K562 (cell line): ENCODE measurements around the gene OR7D2. TPM values are rescaled to one million over a fixed set of nuclear protein-coding genes. Genes with fewer than 3 reads are reported as not detected.

Experiments used
- ATAC-seq: fragments of 200-7000 bp; cut with Tn5 transposase; 3 replicates; pipeline ENCODE4 v1.9.1; 2020; ENCODE audit warnings: moderate library complexity
- BruUV-seq: library from RNA; stranded (reverse); fragments of 400-500 nt; replicated peaks from 2 replicates; lab custom pipeline; 2021; lab: Mats Ljungman, UMichigan
- CTCF ChIA-PET: fragments of 300-600 bp; formaldehyde crosslinking; extraction: SDS; loops from one replicate; lab custom pipeline; 2021; ENCODE audit warnings: low intra/inter-chr PET ratio; lab: Yijun Ruan, JAX
- POLR2A ChIA-PET: fragments of 300-600, 350-650 bp; sonication (Branson Sonifier 250); formaldehyde crosslinking; extraction: SDS; loops from one replicate; lab custom pipeline; 2021; ENCODE audit warnings: antibody characterized with exemption, inconsistent platforms; lab: Yijun Ruan, JAX
- DNase-seq, 4 experiments: peaks; one replicate each; pipeline versions ENCODE4 v3.0.0 to v3.0.0-alpha.2; 2011 to 2018; ENCODE audit warnings: low spot score in 3 of 4, mixed read lengths in 3 of 4; ENCODE audit errors: extremely low read depth in 1 of 4
- FAIRE-seq: peaks from 2 replicates; lab custom pipeline; 2011; peaks lifted over from hg19 to GRCh38; lab: Jason Lieb, UNC
- H2AFZ ChIP-seq: 2 replicates; pipeline ENCODE4 v1.6.0; 2011; ENCODE audit warnings: low read depth, low read length, control low read depth, inconsistent platforms
- H3K27ac ChIP-seq: fragments of 200-600 bp; 3 replicates; pipeline ENCODE4 v1.8.0; 2011; ENCODE audit warnings: low read depth, mild to moderate bottlenecking, control low read depth, inconsistent platforms, low read length, moderate library complexity, mixed read lengths; ENCODE audit errors: extremely low read depth
- H3K27me3 ChIP-seq, 2 experiments: fragments of 300-600 bp in 1 of 2; 2 replicates in 1 of 2; 3 replicates in 1 of 2; pipeline versions ENCODE4 v1.6.0 to v1.8.0; 2011; ENCODE audit warnings: inconsistent platforms in 2 of 2, low read length in 2 of 2, mild to moderate bottlenecking in 1 of 2, mixed read lengths in 1 of 2, moderate library complexity in 1 of 2; ENCODE audit not compliant: control insufficient read depth in 2 of 2, insufficient read depth in 2 of 2
- H3K36me3 ChIP-seq: fragments of 300-600 bp; 3 replicates; pipeline ENCODE4 v1.8.0; 2011; ENCODE audit warnings: mild to moderate bottlenecking, low read length, inconsistent platforms; ENCODE audit not compliant: control insufficient read depth, insufficient read depth
- H3K4me1 ChIP-seq, 2 experiments: fragments of 200-600 bp in 1 of 2; replicated peaks in 1 of 2; 2 replicates in 1 of 2; 3 replicates in 1 of 2; pipeline versions ENCODE4 v1.5.1 to v1.8.0; 2011; ENCODE audit warnings: inconsistent platforms in 2 of 2, low read length in 2 of 2, mild to moderate bottlenecking in 1 of 2, mixed read lengths in 1 of 2, moderate library complexity in 1 of 2; ENCODE audit not compliant: control insufficient read depth in 2 of 2, insufficient read depth in 2 of 2
- H3K4me2 ChIP-seq: 2 replicates; pipeline ENCODE4 v1.6.1; 2011; ENCODE audit warnings: low read length, control low read depth, inconsistent platforms, mixed read lengths; ENCODE audit not compliant: insufficient read depth
- H3K4me3 ChIP-seq: fragments of 200-600 bp; sonication (generic), shearing (Covaris generic); 2 replicates; pipeline ENCODE4 v1.5.1; 2016; ENCODE audit warnings: control low read depth, inconsistent platforms
- H3K79me2 ChIP-seq: fragments of 200-600 bp; 3 replicates; pipeline ENCODE4 v1.8.0; 2011; ENCODE audit warnings: low read length, inconsistent platforms; ENCODE audit not compliant: control insufficient read depth, insufficient read depth
- H3K9ac ChIP-seq, 2 experiments: 2 replicates each; pipeline versions ENCODE4 v1.6.0 to v1.6.1; 2011; ENCODE audit warnings: low read depth in 2 of 2, low read length in 2 of 2, control low read depth in 1 of 2, inconsistent platforms in 1 of 2, mild to moderate bottlenecking in 1 of 2, mixed read lengths in 1 of 2; ENCODE audit not compliant: insufficient read depth in 1 of 2
- H3K9me1 ChIP-seq: one replicate; pipeline ENCODE4 v1.6.0; 2011; ENCODE audit warnings: inconsistent platforms, mild to moderate bottlenecking, low read length, moderate library complexity; ENCODE audit not compliant: control insufficient read depth, insufficient read depth
- H3K9me3 ChIP-seq: replicated peaks from 2 replicates; pipeline ENCODE4 v1.5.1; 2011; ENCODE audit warnings: low read depth, low read length, inconsistent platforms; ENCODE audit not compliant: control insufficient read depth, insufficient read depth
- H4K20me1 ChIP-seq: replicated peaks from 2 replicates; pipeline ENCODE4 v1.6.1; 2011; ENCODE audit warnings: low read length, inconsistent platforms, mixed read lengths; ENCODE audit not compliant: control insufficient read depth, insufficient read depth
- CBFA2T2 ChIP-seq: fragments of 450-650 bp; conservative IDR thresholded peaks from 2 replicates; pipeline ENCODE4 v1.6.1; 2017; ENCODE audit warnings: mild to moderate bottlenecking
- CCNT2 ChIP-seq: IDR thresholded peaks from 2 replicates; pipeline ENCODE4 v1.6.1; 2011; ENCODE audit warnings: borderline replicate concordance, low read depth, mild to moderate bottlenecking, moderate library complexity, mixed read lengths, low read length; ENCODE audit not compliant: insufficient read length; ENCODE audit errors: extremely low read depth
- CREB1 ChIP-seq, 2 experiments: sonication (generic) in 1 of 2; formaldehyde crosslinking in 1 of 2; IDR thresholded peaks; 2 replicates each; pipeline versions ENCODE4 v1.6.1 to v1.8.0; 2012 to 2022; ENCODE audit warnings: inconsistent platforms in 1 of 2, mild to moderate bottlenecking in 1 of 2, missing genetic modification reagents in 1 of 2, moderate library complexity in 1 of 2
- CREM ChIP-seq: IDR thresholded peaks from 2 replicates; pipeline ENCODE4 v1.6.1; 2014; ENCODE audit warnings: antibody characterized with exemption, low read depth
- CTBP1 ChIP-seq: fragments of 450-650 bp; IDR thresholded peaks from 2 replicates; pipeline ENCODE4 v1.6.1; 2016; ENCODE audit warnings: borderline replicate concordance
- ESRRA ChIP-seq: fragments of 450-650 bp; IDR thresholded peaks from 2 replicates; pipeline ENCODE4 v1.6.1; 2014; ENCODE audit warnings: low read depth, mild to moderate bottlenecking, moderate library complexity, borderline replicate concordance
- ETS2 ChIP-seq: IDR thresholded peaks from 2 replicates; pipeline ENCODE4 v1.6.1; 2016; ENCODE audit warnings: borderline replicate concordance, missing genetic modification characterization, mild to moderate bottlenecking, moderate library complexity, missing compliant biosample characterization; ENCODE audit not compliant: poor library complexity, severe bottlenecking
- FUS ChIP-seq: fragments of 200-400 bp; formaldehyde crosslinking; optimal IDR thresholded peaks from 2 replicates; pipeline ENCODE3; 2017; ENCODE audit warnings: low read depth, low read length
- GATAD2B ChIP-seq: fragments of 450-650 bp; IDR thresholded peaks from 2 replicates; pipeline ENCODE4 v1.6.1; 2017; ENCODE audit warnings: mild to moderate bottlenecking, borderline replicate concordance
- JUN ChIP-seq, 2 experiments: sonication (generic) in 1 of 2; formaldehyde crosslinking in 1 of 2; IDR thresholded peaks; 2 replicates each; pipeline versions ENCODE4 v1.6.1 to v1.8.0; 2012 to 2022; ENCODE audit warnings: borderline replicate concordance in 2 of 2, mild to moderate bottlenecking in 2 of 2, improper control_type of control experiment in 1 of 2, low read depth in 1 of 2, low read length in 1 of 2, missing genetic modification reagents in 1 of 2
- MBD2 ChIP-seq: sonication (generic); IDR thresholded peaks from 2 replicates; pipeline ENCODE4 v1.6.1; 2016; ENCODE audit warnings: low read depth, borderline replicate concordance
- NFRKB ChIP-seq: fragments of 450-650 bp; IDR thresholded peaks from 2 replicates; pipeline ENCODE4 v1.6.1; 2016; ENCODE audit warnings: low read depth
- TAF1 ChIP-seq: IDR thresholded peaks from 2 replicates; pipeline ENCODE4 v1.6.1; 2011; ENCODE audit warnings: mild to moderate bottlenecking, low read length, moderate library complexity; ENCODE audit not compliant: insufficient read depth, control insufficient read depth, severe bottlenecking; ENCODE audit errors: extremely low read depth
- TCF3 ChIP-seq: sonication (generic); formaldehyde crosslinking; IDR thresholded peaks from 2 replicates; pipeline ENCODE4 v1.4.0; 2020; ENCODE audit warnings: mild to moderate bottlenecking, missing genetic modification reagents
- USF2 ChIP-seq: sonication (generic); formaldehyde crosslinking; IDR thresholded peaks from 2 replicates; pipeline ENCODE4 v1.5.0; 2020; ENCODE audit warnings: missing genetic modification reagents
- ZBTB17 ChIP-seq: fragments of 450-650 bp; formaldehyde crosslinking; IDR thresholded peaks from 2 replicates; pipeline ENCODE4 v1.4.0; 2020; ENCODE audit warnings: mild to moderate bottlenecking
- ZNF212 ChIP-seq: fragments of 450-650 bp; formaldehyde crosslinking; IDR thresholded peaks from 2 replicates; pipeline ENCODE4 v1.4.0; 2020; ENCODE audit warnings: mild to moderate bottlenecking
- WGBS: fragments of 100-300 bp; shearing (Covaris generic); methylation state at CpG from one replicate; pipeline ENCODE4 v1.1.6; 2016; ENCODE audit warnings: low coverage, mixed read lengths; ENCODE audit not compliant: insufficient coverage; ENCODE audit errors: missing lambda C conversion rate; 5-methylcytosine and 5-hydroxymethylcytosine counted together
- in situ Hi-C: fragments of 300-500 bp; cut with MboI; formaldehyde crosslinking; loops from 4 replicates; pipeline ENCODE4 v1.15.0; 2018; ENCODE audit warnings: inconsistent platforms, mixed read lengths
- intact Hi-C: fragments of 100-400 bp; cut with micrococcal nuclease; formaldehyde crosslinking; loops from 2 replicates; pipeline ENCODE4 v1.14.2; 2022
- polyA plus RNA-seq, 8 experiments: library from polyadenylated mRNA; depleted of rRNA in 4 of 8; stranded (reverse) in 5 of 8; unstranded in 3 of 8; fragments of >200 nt; fragmentation: Nextera tagmentation in 2 of 8; fragmentation: Illumina TruSeq in 1 of 8; extraction: Ambion mirVana in 2 of 8; extraction: Trizol in 1 of 8; gene quantifications; 2 replicates each; pipeline versions ENCODE4 v1.2.1 to v1.2.3, GENCODE V29; 2011 to 2014; ENCODE audit warnings: inconsistent platforms in 1 of 8, missing spikeins in 1 of 8
- total RNA-seq, 7 experiments: library from RNA; depleted of rRNA in 6 of 7; stranded (reverse); fragments of >200 nt in 6 of 7; fragmentation: Illumina TruSeq in 2 of 7; extraction: Trizol in 2 of 7; gene quantifications; 2 replicates each; pipeline versions ENCODE4 v1.2.1 to v1.2.3, GENCODE V29; 2011 to 2021; ENCODE audit warnings: low replicate concordance in 1 of 7

OR7D2 gene
- total and polyA plus RNA-seq, 9 of the 15 experiments (the other 6 are each of a cell fraction or from before 2014, with no cell fraction given) = 0.05 to 0.75 (median 0.45) TPM

GRCh38 chr19:9140159-9140874 is 38.5 kb upstream of the OR7D2 start, which contains the start of gene ZNF317:
ZNF317 (plus strand) TSS chr19:9140397; CDS start chr19:9156017, 15,620 bp downstream.
- H3K4me3 ChIP-seq = peak within 1 kb of the TSS; percentile 61
- peak; percentile 81 to 96 (median 85) for DNase-seq
- ChIA-PET CTCF (no interaction called here), POLR2A (no interaction called here)
- intact Hi-C loops = loop anchor here (5.0 kb wide), 1 partner anchor 167 kb away; the partner anchor contains the start of gene ZNF699
- ATAC-seq = peak; percentile 97
- peaks cover 6% of the 10 kb centered on the region for H3K9me3 ChIP-seq
- TSS peak; percentile 56 for BruUV-seq
- H3K9ac ChIP-seq = peak within 1 kb of the TSS; percentile 96 to 98
- peaks cover 0 to 9% of the 10 kb centered on the region in 2 experiments; a peak in 2 of 5 replicates for H3K4me1 ChIP-seq
- peaks cover 52% of the 10 kb centered on the region for H3K79me2 ChIP-seq
- peak within 1 kb of the TSS; percentile 93 for H3K4me2 ChIP-seq
- no peaks in the 10 kb centered on the region for H4K20me1 ChIP-seq
- peak within 1 kb of the TSS; percentile 100 for H2AFZ ChIP-seq
- in situ Hi-C loops = no loop called here
- 1% methylated on average over 39 of the region's 43 CpGs for WGBS
- H3K9me1 ChIP-seq = no peaks in the 10 kb centered on the region
- H3K36me3 ChIP-seq = peaks cover 26% of the 10 kb centered on the region
- no peaks in the 10 kb centered on the region for H3K27me3 ChIP-seq
- peak; percentile 92 for FAIRE-seq
- peak within 1 kb of the TSS; percentile 92 for H3K27ac ChIP-seq
- TF ChIP-seq JUN (IDR thresholded peaks at IDR 0.05; ENCODE audit: borderline replicate concordance, low read depth, low read length) (no peak), JUN (CRISPR knock-in tag; IDR thresholded peaks at IDR 0.05; ENCODE audit: borderline replicate concordance) (peak; percentile 53; the same call in 1 of the 2 replicates), CREB1 (IDR thresholded peaks at IDR 0.05) (no peak), CREB1 (CRISPR knock-in tag; IDR thresholded peaks at IDR 0.05) (no peak; the same call in 1 of the 2 replicates), FUS (no peak), TAF1 (peak; percentile 78), CBFA2T2 (0 out of 2 replicates have a peak, but pooled peaks have one; percentile 10), TCF3 (CRISPR knock-in tag) (no peak), CCNT2 (no peak), ETS2 (tag) (no peak), ESRRA (peak; percentile 49; the same call in 1 of the 2 replicates), USF2 (CRISPR knock-in tag) (peak; percentile 61), CTBP1 (no peak; the same call in 1 of the 2 replicates), NFRKB (peak; percentile 91), GATAD2B (peak; percentile 20; the same call in 1 of the 2 replicates), MBD2 (peak; percentile 90), ZNF212 (CRISPR knock-in tag) (0 out of 2 replicates have a peak, but pooled peaks have one; percentile 57), ZBTB17 (CRISPR knock-in tag) (0 out of 2 replicates have a peak, but pooled peaks have one; percentile 27), CREM (peak; percentile 82)
